Inflammatory macrophage (primary cell): ENCODE data around the gene MAP3K19.

Experiments used
- DNase-seq, 2 donors: peaks; one replicate each; pipeline ENCODE4 v3.0.0-alpha.2; 2020 to 2022

Gene MAP3K19

DNA sequence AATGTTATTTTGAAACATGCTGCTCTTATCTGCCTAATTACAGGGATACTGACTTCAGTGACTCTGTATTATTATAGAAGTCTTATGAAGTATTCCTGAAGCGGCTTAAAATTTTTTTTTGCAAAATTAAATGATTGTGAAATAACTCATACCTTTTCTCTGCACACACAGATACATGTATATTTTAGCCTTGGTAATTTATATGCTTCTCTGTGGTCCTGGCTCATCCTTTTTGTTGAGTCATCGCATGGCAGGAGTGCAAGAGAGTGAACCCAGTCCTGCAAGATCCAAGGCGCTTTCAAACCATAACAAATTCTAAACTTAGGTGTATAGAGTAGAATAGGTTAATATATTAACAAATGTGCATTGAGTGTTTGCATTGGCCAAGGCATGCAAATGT is 120.1 kb downstream of the MAP3K19 start:
- no peak for DNase-seq

DNA sequence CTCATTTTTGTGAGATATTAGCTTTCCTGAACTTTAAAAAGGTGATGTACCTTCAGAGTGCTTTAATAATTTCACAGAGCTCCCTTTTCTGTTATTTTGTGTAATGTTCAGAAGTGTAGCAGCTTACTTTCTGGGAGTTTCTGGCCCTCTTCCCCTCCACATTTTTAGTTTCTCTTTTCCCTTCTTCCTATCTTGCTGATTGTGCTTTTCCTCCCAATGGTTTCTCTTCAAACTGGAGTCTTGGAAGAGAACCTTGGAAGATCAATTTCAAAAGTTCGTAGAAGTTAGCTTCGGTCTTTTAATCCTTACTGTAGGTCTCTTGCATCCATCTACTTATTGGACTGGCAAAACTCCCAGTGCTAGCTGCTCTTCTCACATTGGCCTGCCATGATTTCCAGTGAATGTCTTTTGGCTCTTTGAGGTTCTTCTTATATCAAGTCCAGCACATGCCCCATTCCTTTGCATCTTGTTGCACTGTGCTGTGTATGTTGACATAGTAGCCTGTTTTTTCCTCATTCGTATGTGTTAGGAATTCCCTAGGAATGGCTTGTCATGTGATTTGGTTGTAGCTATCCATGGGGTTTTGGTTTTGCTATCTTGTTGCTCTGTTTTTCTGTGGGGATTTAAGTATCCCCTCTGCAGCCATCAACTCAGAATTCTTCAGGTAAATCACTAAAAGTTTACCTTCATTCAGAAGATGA is 120.9 kb downstream of the MAP3K19 start:
- DNase-seq: no peak

DNA sequence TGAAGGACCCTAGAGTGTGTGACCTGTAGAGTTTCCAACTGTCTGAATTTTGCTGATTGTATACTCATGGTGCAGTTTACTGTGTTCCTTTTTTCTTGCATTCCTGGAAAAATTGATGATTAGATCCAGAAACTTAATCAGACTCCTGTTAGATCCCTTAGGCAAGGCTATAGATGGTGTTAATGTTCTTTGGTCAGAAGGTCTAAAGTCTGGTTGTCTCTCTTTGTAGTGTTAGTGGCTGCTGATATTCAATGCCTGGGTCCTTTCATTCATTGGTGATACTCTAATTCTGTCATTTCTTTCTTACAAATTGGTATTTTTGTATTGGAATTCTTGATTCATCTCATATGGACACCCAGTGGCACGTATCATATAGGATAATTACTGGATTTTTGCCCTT is 122.3 kb downstream of the MAP3K19 start:
- DNase-seq: no peak

DNA sequence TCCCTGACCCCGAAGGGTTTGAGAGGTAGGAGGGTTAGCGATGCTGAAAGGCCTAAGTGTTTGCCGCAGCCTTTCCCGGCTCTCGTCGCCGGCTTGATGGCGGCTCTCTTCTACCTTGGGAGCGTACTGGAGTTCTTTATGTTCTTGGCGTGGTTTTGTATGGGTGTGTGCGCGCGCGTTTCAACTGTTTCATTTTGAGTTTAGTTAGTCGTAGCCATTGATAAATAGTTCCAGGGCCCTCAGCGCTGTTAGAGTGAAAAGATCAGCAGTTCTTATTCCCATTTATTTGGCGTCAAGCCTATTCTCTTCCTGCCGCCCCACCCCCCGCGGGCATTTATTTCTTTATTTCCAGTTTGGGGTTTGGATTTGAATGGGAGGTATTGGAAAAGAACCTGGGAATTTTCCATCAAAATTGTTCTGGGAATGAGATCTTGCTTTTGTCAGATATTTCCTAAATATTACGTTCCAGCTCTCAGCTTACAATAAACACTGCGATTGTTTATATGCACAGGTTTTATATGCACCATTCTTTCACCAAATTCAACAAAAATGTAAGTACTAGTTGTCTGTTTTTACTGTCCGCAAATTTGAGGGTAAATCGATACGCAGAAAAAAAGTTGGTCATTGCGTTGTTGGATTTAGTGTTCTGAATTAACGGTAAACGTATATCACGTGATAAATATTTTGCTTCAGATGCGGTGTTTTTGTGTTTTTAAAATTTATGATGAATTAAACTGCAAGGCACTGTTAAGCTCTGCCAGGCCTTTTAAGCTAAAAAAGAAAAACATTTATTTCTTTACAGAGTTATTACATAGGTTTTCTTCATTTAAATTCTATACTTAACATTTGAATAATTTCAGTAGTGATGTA is 127.7 kb downstream of the MAP3K19 start:
- no peak for DNase-seq

DNA sequence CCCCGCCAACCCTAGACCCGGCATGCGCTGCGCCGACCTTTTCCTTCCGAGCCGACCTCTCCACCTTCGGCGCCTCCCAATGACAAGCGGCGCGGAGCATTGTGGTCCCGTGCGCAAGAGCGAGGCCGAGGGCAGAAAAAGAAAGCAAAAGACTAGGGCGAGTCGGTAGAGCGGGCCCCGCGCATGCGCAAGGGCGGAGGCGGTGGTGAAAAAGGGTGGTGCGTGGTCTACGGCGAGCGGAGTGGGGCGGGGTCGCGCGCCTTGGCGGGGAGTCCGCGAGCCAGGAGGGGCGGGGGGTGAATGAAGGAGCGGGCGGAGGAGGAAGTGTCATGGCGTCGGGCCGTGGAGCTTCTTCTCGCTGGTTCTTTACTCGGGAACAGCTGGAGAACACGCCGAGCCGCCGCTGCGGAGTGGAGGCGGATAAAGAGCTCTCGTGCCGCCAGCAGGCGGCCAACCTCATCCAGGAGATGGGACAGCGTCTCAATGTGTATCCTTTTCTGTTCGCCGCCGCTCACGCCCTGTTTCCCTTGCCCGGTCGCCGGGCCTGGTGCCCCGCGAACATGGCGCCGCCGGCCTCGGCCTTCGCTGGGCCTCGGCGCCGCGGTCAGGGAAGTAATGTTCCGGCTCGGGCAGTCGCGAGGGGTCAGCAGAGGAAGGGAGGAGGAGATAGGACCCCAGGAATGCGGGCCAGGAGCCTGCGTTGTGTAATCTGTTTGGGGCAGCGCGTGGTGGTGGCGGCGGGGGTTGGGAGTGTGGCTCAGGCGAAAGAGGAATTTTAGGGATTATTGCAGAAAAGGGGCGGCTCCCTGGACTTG is 128.5 kb downstream of the MAP3K19 start, which contains the start of gene CCNT2:
Gene CCNT2, plus strand, starts transcription at position 297 of the 815 bp plus-strand sequence. Its CDS starts 33 bp downstream, at position 330.
- peak; percentile 99 for DNase-seq

DNA sequence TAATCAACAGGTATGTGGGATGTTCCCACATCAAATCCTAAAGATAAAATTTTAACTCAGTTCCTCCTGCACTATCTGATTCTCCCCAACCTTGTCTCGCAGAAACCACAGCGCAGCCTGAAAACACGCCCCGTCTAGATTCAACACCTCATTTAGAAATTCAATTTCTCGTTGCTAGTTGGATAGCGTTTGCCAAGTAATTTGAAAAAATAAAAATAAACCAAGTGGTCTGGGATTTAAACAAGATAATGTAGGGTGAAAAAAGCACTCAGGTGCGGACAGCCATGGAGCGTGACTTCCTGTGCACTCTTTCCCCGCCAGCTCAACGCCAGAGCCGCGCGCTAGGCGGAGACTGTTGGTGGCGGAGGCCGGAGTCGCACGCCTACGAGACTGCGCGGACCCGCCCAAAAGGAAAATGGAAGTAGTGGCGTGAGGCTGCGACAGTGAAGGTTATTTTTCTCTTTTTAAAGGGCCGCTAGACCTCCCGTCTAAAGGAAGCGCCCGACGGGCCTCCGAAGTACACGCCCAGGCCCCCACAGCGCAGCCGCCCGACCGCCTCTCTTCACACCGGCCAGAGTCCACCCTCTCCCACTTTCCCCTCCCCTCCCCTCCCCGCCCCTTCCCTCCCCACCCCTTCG is 129.2 kb downstream of the MAP3K19 start:
- DNase-seq: peak in 1 of 2 donors; percentile 92

DNA sequence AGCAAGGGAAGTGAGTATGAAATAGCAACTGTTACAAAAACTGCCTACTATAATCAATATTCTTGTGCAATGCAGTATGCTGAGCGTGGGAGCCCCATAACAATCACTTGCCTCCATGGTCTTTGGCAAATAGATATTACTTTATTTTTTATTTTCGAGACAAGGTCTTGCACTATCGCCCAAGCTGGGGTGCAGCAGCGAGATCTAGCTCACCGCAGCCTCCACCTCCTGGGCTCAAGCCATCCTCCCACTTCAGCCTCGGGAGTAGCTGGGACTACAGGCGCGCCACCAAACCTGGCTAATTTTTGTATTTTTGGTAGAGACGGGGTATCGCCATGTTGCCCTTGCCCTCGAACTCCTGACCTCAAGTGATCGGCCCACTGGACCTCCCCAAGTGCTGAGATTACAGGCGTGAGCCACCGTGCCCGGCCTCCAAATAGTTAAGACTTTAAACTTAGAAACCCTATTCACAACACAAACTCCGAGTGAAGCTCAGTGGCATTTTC is 129.8 kb downstream of the MAP3K19 start:
- peak in 1 of 2 donors; percentile 17 for DNase-seq
